Right ventricle myocardium superior (tissue), 1 donor: Measurements from ENCODE around the gene PFKM. TPM values are rescaled to one million over a fixed set of nuclear protein-coding genes. Genes with fewer than 3 reads are reported as not detected.
"Not testable (repeated sequence)": the region's sequence is repeated elsewhere in the genome, so short reads cannot be mapped to it uniquely, and the experiment has no call there.

Source experiments
- ATAC-seq: fragments of 200-7000 bp; cut with Tn5 transposase; one replicate; pipeline ENCODE4 v1.9.1; 2020; ENCODE audit warnings: mild to moderate bottlenecking; ENCODE audit not compliant: poor library complexity
- DNase-seq: peaks from one replicate; pipeline ENCODE4 v3.0.0-alpha.2; 2020
- intact Hi-C: fragments of 100-400 bp; cut with DNase I; formaldehyde crosslinking; loops from one replicate; pipeline ENCODE4 v1.11.2; 2022
- total RNA-seq: library from RNA; stranded (reverse); fragmentation: NEBNext Ultra II Directional; extraction: Animal tissue kit (Norgen Biotek cat#: 25700); gene quantifications from one replicate; pipeline ENCODE4 v1.2.1, GENCODE V29; 2021
- donor health status: DM: no; HTN: yes; CAD: no; lungs with severe emphysema.

Gene PFKM
- total RNA-seq, 1 donor from 2014 or later: 752 TPM

DNA sequence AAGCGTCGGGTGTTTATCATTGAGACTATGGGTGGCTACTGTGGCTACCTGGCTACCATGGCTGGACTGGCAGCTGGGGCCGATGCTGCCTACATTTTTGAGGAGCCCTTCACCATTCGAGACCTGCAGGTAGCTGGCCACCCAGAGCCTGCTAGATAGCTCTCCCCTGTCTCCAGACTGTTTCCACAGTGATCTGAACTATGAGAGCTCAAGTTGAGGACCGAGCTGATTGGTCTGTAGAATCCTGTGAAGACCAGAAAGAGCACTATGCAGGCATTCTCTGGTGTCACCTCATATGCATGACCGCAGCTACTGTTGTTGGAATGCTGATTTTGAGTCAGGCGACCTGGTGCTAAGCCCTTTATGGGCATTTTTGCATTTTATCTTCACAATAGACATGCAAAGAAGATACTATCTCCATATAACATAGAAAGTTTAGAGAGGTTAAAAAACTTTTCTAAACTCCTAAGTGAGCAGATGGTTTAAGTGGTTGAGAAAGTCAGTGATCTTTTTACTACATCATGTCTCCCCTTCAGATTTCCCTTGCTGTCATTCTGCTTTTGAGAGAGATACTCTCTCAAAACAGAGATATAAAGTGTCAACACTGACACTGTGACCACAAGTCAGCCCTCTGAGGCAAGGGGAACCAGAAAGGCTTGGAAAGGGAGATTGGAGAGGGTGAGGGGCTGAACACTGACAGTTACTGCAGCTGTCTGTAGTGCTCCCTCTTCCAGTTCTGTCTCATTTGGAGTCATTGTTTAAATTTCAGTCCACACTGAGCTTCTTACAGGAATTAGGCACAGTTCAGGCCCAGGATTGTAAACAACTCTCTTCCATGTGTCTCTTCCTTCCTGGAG is 23.9 kb downstream of the PFKM start:
- ATAC-seq (no peak), DNase-seq (no peak)
- intact Hi-C loops: no loop called here

DNA sequence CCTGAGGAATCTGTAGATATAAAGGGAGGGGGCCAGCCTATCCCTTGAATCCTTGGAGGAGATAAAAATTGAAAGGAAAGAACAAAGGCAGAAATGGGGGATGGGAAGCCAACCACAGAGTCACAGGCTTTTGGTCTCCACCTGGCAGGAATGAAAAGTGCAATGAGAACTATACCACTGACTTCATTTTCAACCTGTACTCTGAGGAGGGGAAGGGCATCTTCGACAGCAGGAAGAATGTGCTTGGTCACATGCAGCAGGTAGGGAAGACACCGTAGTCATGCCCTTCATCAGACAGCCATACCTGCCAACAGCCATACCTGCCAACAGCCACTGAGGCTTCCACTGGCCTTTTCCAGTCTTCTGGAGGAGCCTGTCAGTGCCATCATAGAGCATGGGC is 24.7 kb downstream of the PFKM start:
- intact Hi-C loops: no loop called here
- ATAC-seq: no peak

DNA sequence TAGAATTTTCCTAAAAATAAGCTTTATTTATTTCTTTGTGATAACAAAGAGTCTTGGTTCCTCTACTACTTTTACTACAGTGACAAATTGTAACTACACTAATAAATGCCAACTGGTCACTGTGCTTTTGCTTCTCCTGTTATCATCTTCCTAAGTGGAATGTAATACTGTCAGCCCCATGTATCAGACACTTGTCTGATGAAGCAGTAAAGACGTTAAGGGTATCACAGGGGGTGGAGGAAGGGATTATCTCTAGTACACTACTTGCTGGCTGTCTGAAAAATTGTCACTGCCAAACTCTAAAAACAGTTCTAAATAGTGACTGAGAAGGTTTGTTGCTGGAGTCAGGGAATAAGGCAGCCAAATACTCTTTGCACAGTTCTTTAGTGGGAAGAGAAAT is 26.8 kb downstream of the PFKM start:
- ATAC-seq (peak; percentile 85), DNase-seq (no peak)
- intact Hi-C loops: no loop called here

More for the DNA sequence above, 24.7 kb downstream of the PFKM start:
- DNase-seq: no peak

DNA sequence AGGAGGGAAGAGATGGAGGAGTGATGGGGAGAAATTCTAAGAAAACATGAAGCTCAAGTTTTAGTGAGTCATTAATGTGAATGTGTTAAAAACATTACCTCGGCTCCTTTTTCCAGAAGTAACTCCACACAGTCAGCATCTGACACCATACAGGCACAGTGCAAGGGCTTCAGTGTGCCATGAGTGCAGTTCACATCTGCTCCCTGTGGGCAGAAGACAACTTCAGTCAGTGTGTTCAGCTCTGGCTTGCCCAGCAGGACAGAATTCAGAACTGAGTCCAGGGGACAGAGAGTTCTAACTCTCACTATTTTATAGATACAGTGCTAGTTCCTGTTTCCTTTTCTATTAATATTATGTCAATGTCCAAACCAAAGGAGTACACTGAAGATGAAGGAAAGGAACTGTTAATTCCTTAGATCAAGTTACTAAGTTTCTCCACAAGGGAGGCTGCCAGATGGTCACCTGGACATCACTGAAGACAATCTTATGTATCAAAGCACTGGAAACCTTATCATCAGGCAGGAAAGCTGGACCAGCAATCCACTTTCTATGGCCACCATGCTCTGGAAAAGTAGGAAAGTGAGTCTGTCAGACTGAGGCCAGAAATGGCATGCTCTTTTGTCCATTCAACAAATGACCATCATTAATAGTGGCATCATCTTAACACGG is 32.1 kb downstream of the PFKM start:
- intact Hi-C loops: loop anchor here (10.0 kb wide), 1 partner anchor 46 kb away; the partner anchor contains the start of gene SENP1
- ATAC-seq (peak; percentile 26), DNase-seq (no peak)

DNA sequence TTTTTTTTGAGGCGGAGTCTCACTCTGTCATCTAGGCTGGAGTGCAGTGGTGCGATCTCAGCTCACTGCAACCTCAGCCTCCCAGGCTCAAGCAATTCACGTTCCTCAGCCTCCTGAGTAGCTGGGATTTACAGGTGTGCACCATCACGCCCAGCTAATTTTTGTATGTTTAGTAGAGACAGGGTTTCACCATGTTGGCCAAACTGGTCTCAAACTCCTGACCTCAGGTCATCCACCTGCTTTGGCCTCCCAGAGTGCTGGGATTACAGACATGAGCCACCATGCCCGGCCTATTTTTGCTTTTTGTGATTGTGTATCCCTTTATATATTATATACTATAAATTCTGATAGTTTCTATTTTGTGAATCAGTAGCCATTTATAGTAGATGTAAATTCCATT is 36.6 kb downstream of the PFKM start:
- DNase-seq, ATAC-seq: not testable (repeated sequence)
- intact Hi-C loops: loop anchor here (5.0 to 10.0 kb wide), 2 partner anchors 33 to 51 kb away; partner anchors contain the start of gene SENP1

DNA sequence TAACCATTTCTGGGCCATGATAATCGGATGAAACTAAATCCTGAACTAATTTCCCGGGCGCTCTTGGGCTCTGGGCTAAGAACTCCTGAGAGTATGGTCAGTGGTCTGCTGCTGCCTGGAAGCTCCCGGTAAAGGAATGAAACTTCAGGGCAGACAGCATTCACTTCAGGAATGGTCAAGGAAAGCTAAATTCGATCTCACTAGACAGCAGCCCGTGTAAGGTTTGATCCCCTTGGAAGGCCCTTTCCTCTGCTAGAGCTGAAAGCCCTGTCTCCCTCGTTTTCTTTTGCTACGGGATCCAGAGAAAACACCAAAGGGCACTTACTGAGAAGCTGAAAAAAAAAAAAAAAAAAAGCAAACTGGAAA is 37.5 kb downstream of the PFKM start:
- intact Hi-C loops: loop anchor here (5.0 to 10.0 kb wide), 2 partner anchors 34 to 52 kb away; partner anchors contain the start of gene SENP1

DNA sequence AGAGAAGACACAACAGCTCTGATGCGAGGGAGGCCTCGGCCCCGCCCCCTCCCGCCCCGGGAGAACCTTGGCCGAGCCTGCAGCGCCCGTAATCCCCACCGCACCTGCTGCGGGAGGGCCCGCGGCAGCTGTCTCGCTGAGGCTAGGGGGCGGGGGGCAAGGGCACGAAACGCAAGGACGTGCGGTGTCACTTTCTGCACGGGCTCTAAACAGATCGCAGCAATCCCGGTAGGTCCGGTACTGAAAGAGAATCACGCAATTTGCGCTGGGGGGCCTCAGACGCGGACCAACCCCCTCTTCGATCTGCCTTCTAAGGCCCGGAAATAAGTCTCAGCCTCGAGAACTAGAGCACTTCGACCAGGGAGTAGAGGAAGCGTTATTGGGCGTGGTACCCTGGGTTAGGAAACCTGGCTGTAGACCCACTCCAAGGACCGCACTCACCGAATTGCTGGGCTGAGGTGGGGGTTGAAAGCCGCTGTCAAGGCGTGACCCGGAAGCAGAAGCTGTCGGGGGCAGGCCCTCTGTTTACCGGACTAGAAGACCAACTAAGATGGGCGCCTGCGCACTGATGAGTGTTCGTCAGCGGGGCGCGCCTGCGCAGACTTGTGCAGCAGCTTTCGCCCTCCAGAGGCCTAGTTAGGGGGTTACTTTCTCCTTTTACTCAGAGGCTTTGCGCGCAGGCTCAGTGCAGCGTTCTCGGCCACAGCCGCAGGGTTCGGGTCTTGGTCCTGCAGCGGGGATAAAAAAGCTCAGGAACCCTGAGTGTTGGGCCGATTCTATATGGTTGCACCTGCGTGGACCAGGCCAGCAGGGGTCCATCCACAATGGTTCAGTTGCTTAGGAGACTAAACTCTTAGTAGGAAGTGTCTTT is 38.1 kb downstream of the PFKM start, which contains the start of gene ASB8:
TSS of gene ASB8 (minus strand) at position 498 of the 871 bp plus-strand sequence. CDS start 4,019 bp downstream, outside the sequence.
- DNase-seq: peak; percentile 100
- intact Hi-C loops: loop anchor here (5.0 to 10.0 kb wide), 2 partner anchors 35 to 52 kb away; partner anchors contain the start of gene SENP1
- ATAC-seq: peak; percentile 98

More for the DNA sequence above, 37.5 kb downstream of the PFKM start:
- ATAC-seq (no peak), DNase-seq (no peak)

DNA sequence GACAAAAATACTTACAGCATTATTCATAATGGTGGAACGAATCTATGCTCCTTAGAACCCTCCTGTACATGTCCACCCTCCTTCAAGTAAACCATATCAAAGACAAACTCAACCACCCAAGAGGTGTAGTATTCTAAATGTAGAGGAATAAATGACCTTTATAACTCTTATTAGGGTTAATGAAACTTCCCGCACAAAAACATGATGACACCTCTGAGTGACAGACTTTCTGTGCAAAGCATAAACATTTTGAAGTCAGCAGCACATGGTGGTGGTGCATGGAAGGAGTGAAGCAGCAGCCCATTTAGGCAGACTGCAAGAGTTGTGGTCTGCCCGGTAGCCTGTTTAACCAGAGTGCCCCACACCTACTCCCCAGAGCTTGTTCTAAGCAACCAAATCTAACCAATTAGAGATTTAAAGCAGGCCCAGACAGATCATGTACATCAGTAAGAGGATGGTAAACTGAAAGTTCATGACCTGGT is 38.8 kb downstream of the PFKM start:
- intact Hi-C loops: loop anchor here (5.0 to 10.0 kb wide), 2 partner anchors 36 to 53 kb away; partner anchors contain the start of gene SENP1
- no peak for DNase-seq
- no peak for ATAC-seq

DNA sequence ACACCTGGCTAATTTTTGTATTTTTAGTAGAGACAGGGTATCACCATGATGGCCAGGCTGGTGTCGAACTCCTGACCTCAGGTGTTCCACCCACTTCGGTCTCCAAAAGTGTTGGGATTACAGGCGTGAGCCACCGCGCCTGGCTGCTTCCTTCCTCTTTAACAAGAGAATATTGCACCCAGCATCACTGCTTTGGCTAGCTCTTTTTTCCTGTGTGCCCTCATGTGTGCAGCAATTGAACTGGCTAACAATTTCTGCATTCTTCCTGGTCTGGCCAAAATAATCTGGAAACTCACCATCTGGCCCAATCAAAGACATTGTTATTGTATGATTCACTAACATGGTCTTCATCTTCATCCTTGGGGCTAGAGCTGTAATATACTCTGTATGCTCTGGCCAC is 40.9 kb downstream of the PFKM start:
- intact Hi-C loops: loop anchor here (10.0 kb wide), 1 partner anchor 215 kb away; no protein-coding TSS in a partner anchor
- DNase-seq (no peak), ATAC-seq (no peak)

DNA sequence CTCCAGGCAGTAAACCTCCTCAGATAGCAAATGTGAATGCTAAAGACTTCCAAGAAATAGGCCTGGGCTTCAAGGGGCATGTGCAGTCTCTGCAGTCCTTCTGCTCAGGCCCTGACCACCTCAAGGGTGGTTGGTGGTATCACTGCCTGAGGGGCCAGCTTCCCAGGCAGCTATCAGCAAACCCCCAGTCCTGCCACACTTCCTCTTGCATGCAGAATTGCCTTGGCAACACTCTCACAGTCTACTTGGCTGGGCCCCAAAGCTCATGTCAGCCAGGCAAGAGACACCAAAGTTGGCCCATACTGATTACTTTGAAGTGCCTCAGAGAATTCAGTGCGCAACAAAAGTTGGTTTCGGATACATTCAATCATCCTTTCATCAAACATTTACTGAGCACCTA is 41.6 kb downstream of the PFKM start:
- DNase-seq: peak; percentile 58

DNA sequence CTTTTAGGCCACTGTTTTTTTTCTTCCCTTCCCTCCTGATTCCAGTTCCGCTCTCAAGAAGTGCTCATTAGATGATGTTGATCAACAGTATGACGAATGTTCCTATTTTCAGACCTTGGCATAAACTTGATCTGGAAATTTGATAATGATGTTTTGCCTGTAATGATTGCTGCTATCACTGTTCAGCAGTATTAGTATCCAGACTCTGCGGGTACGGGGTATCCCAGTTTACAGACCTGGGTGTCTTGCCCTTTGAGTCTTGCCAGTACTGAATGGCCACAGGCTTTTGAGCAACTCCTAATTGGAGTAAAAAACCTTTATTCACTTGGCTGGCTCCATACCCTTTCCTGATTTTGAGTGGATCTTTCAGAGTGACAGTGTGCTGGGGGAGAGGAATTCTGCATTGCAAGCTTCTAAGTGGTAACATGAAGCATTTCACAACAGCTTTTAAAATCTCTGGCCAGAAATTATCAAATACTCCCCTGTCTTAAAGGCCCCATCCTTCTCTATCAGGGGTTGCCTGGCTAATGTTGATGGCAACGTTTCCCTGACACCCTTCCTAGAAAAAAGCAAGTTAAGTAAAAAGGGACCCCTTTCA is 44.1 kb downstream of the PFKM start:
- ATAC-seq (no peak), DNase-seq (no peak)
- intact Hi-C loops: loop anchor here (10.0 kb wide), 1 partner anchor 218 kb away; no protein-coding TSS in a partner anchor

More for the DNA sequence above, 41.6 kb downstream of the PFKM start:
- ATAC-seq: no peak
- intact Hi-C loops: loop anchor here (10.0 kb wide), 1 partner anchor 216 kb away; no protein-coding TSS in a partner anchor

DNA sequence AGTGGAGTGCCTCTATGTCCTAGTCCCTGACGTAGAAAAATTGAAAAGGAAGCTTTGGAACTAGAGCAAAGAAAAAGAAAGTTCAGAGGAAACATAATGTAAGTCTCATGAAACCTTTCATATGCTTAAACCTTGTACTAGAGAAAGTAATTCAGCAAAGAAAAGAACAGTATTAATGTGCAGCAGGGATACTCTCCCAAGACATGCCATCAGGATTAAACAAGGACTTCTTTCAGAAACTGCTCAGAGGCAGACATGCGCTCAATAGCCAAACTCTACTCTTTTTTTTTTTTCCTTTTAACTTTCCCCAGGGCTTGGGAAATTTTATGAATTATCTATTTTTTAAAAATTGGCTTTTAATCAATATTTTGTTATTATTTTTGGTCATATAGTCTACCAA is 45.3 kb downstream of the PFKM start:
- ATAC-seq: no peak
- intact Hi-C loops: loop anchor here (2.0 to 10.0 kb wide), 2 partner anchors 80 to 220 kb away; no protein-coding TSS in a partner anchor

DNA sequence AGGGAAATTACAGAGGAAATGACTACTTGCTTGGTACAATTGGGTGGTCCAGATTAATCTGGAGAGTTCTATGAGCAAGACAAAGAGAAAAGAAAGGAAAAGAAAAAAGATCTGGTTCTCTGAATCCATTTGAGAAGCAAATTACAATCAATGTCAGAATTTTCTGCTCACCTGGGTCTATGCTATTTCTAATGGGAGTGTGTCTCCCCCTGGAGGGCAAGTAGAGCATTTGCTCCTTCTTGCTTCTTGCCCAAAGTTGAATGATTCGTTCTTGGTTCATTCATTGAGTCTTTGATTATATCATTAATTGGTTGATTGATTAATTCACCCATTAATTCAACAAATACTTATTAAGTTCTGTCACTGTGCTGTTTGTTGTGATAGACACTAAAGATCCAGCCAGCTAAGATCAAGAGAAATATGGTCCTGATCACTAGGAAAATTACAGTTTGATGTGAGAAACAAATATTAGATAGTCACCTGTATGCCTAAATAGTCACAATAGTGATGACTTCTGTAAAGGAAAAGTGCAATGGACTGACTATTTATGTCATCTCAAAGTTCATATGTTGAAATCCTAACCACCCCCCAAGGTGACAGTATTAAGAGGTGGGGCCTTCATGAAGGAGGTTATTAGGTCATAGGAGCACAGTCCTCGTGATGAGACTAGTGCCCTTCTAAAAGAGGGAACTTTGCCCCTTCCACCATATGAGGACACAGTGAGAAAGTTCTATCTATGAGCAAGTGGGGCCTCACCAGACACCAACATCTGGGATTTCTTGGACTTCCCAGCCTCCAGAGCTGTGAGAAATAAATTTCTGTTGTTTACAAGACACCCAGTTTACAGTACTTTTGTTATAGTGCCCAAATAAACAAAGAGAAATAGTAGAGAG is 46.2 kb downstream of the PFKM start:
- DNase-seq (no peak), ATAC-seq (peak; percentile 80)
- intact Hi-C loops: loop anchor here (2.0 to 10.0 kb wide), 2 partner anchors 81 to 221 kb away; no protein-coding TSS in a partner anchor

More for the DNA sequence above, 45.3 kb downstream of the PFKM start:
- no peak for DNase-seq

DNA sequence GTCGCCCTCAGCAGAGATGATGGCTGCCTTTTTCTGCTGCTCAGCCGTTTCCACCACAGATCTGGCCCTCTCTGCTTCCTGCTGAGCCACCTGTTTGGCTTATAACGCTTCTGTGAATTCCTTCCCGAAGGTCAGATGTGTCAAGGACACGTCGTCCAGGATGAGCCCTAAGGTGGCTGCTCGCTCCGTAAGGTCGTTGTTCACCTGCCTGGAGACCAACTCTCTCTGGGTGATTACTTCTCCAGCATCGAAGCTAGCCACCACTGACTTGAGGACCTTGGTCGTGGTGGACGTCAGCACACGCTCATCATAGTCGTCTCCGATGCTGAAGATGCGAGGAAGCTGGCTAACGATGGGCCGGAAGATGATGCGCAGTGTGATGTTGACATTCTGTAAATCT is 49.8 kb downstream of the PFKM start:
- DNase-seq: no peak
- intact Hi-C loops: loop anchor here (10.0 kb wide), 1 partner anchor 224 kb away; no protein-coding TSS in a partner anchor
- ATAC-seq: no peak

DNA sequence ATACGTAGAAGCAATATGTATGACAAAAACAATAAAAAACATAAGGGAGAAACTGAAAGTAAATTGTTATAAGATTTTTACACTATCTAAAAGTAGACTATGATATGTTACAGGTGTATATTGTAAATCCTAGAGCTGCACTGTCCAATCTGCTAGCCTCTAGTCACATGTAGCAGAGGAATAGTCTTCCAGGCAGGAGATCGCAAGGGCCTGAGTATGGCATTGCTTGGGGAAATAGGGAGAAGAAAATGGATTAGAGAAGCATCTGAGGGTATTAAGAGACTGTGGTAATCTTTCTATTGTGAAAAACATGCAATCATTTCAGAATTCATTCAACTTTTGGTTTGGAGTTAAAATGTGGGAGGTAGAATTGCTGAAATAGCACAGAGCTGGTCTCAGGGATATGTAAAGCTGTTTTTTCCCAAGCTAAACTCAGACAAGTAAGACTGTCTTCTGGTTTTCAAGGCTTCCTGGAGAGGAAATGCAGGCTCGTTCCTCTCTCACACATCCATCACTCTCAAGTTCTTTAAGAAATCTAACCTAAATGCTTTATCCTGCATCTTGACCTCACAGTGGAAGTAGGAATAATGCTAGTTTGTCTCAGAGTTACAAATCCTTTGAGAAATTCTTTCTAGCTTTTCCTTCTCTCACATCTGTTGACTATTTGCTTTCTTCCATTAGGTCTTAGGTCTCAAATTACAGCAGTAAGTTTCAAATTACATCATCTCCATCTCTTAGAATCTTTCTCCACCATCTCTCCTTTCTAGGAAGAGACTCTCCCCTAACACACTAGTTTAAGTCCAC is 56.7 kb downstream of the PFKM start:
- intact Hi-C loops: no loop called here
- DNase-seq: no peak
- ATAC-seq: no peak

DNA sequence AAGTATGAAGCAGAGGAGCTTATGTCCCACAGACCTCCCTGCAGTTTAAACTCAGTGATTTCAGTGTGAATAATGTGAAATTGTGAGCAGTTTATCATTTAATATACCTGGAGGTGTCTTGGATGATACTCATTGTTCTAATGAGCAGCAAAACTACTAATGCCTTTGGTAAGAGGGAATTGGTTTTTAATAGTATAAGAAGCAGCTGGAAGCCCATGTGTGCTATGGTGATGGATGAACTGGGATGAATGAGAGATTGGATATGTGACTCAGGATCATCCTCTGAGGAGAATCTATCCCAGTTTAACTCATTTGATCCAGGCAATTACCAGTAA is 57.2 kb downstream of the PFKM start:
- no peak for ATAC-seq
- DNase-seq: no peak
- intact Hi-C loops: no loop called here
